ENCODE measurements around the gene DDAH2.

DDAH2 gene

GRCh38 chr6:31690231-31691077, 38.6 kb downstream of the DDAH2 start:
- no peak for FAIRE-seq

GRCh38 chr6:31689249-31690110, 39.6 kb downstream of the DDAH2 start:
- peak; percentile 46 for FAIRE-seq
- no peak for DNase-seq (ENCODE audit: low spot score)

More at GRCh38 chr6:31690231-31691077, 38.6 kb downstream of the DDAH2 start:
- DNase-seq (ENCODE audit: low spot score): no peak

GRCh38 chr6:31687860-31688693, 41.0 kb downstream of the DDAH2 start:
- FAIRE-seq: no peak
- no peak for DNase-seq (ENCODE audit: low spot score)

GRCh38 chr6:31687321-31687720, 41.8 kb downstream of the DDAH2 start:
- no peak for DNase-seq (ENCODE audit: low spot score)
- FAIRE-seq: no peak

GRCh38 chr6:31686483-31686882, 42.6 kb downstream of the DDAH2 start:
- DNase-seq (ENCODE audit: low spot score): no peak
- FAIRE-seq: no peak

GRCh38 chr6:31683591-31683990, 45.5 kb downstream of the DDAH2 start:
- FAIRE-seq: no peak
- DNase-seq (ENCODE audit: low spot score): no peak

- no peak for FAIRE-seq
- DNase-seq (ENCODE audit: low spot score): no peak
These were observed 47.9 kb downstream of the DDAH2 start for GRCh38 chr6:31681135-31681671.

- FAIRE-seq: no peak
- peak; percentile 56 for DNase-seq (ENCODE audit: low spot score)
These were observed 48.6 kb downstream of the DDAH2 start, which contains the start of gene LY6G5C for GRCh38 chr6:31680226-31681134. Gene LY6G5C, minus strand, starts transcription at chr6:31681067. Its CDS starts 694 bp downstream, at chr6:31680373.

GRCh38 chr6:31677955-31678354, 51.1 kb downstream of the DDAH2 start:
- no peak for DNase-seq (ENCODE audit: low spot score)
- FAIRE-seq: no peak

Data from urothelium cell line (cell line).